Left renal cortex interstitium (tissue), 4 donors: ENCODE data around the gene CYRIA. TPM values are rescaled to one million over a fixed set of nuclear protein-coding genes. Genes with fewer than 3 reads are reported as not detected.

Source experiments
- DNase-seq, 4 donors: peaks; one replicate each; pipeline ENCODE4 v3.0.0-alpha.2; 2013; ENCODE audit warnings: low read depth in 4 of 4, low spot score in 2 of 4, missing footprints in 1 of 4
- polyA plus RNA-seq, 4 donors: library from polyadenylated mRNA; unstranded; fragments of 120-200 nt; gene quantifications; one replicate each; pipeline ENCODE4 v1.2.1, GENCODE V29; 2013; ENCODE audit not compliant: insufficient read length in 4 of 4

CYRIA gene
- polyA plus RNA-seq, 4 donors: 2.6 to 3.4 (median 3.3) TPM

- DNase-seq: no peak
Observed at GRCh38 chr2:16671760-16672159, 6.1 kb upstream of the CYRIA start.

GRCh38 chr2:16669388-16669787 is 3.8 kb upstream of the CYRIA start:
- no peak for DNase-seq

- no peak for DNase-seq
Observed at GRCh38 chr2:16666449-16666801, 791 bp upstream of the CYRIA start.

GRCh38 chr2:16664809-16665747 is 556 bp downstream of the CYRIA start:
- no peak for DNase-seq

- DNase-seq: peak in 1 of 4 donors; percentile 56
Observed at GRCh38 chr2:16664052-16664731, 1.4 kb downstream of the CYRIA start.

- DNase-seq: no peak
Observed at GRCh38 chr2:16663121-16663905, 2.3 kb downstream of the CYRIA start.

- no peak for DNase-seq
Observed at GRCh38 chr2:16661936-16662839, 3.4 kb downstream of the CYRIA start.

- DNase-seq: no peak
Observed at GRCh38 chr2:16661526-16661925, 4.1 kb downstream of the CYRIA start.

- no peak for DNase-seq
Observed at GRCh38 chr2:16660556-16660955, 5.1 kb downstream of the CYRIA start.

GRCh38 chr2:16660114-16660513 is 5.5 kb downstream of the CYRIA start:
- no peak for DNase-seq

GRCh38 chr2:16658076-16658739 is 7.4 kb downstream of the CYRIA start:
- DNase-seq: no peak

GRCh38 chr2:16657671-16658070 is 8.0 kb downstream of the CYRIA start:
- DNase-seq: no peak

- DNase-seq: no peak
Observed at GRCh38 chr2:16656784-16657391, 8.7 kb downstream of the CYRIA start.

GRCh38 chr2:16655905-16656642 is 9.6 kb downstream of the CYRIA start:
- no peak for DNase-seq

GRCh38 chr2:16655445-16655837 is 10.2 kb downstream of the CYRIA start:
- DNase-seq: no peak

GRCh38 chr2:16654833-16655444 is 10.7 kb downstream of the CYRIA start:
- DNase-seq: no peak

- no peak for DNase-seq
Observed at GRCh38 chr2:16653799-16654198, 11.8 kb downstream of the CYRIA start.

- DNase-seq: no peak
Observed at GRCh38 chr2:16653083-16653375, 12.6 kb downstream of the CYRIA start.
